GM18870 (cell line): Measurements from ENCODE around the gene CABLES1.
"Not testable (repeated sequence)": the region's sequence is repeated elsewhere in the genome, so short reads cannot be mapped to it uniquely, and the experiment has no call there.

Experiments used
- ATAC-seq: cut with Tn5 transposase; IDR thresholded peaks from one replicate; pipeline ENCODE4 v1.9.1; 2021; ENCODE audit warnings: moderate library complexity; ENCODE audit not compliant: unreplicated experiment

CABLES1 gene

DNA sequence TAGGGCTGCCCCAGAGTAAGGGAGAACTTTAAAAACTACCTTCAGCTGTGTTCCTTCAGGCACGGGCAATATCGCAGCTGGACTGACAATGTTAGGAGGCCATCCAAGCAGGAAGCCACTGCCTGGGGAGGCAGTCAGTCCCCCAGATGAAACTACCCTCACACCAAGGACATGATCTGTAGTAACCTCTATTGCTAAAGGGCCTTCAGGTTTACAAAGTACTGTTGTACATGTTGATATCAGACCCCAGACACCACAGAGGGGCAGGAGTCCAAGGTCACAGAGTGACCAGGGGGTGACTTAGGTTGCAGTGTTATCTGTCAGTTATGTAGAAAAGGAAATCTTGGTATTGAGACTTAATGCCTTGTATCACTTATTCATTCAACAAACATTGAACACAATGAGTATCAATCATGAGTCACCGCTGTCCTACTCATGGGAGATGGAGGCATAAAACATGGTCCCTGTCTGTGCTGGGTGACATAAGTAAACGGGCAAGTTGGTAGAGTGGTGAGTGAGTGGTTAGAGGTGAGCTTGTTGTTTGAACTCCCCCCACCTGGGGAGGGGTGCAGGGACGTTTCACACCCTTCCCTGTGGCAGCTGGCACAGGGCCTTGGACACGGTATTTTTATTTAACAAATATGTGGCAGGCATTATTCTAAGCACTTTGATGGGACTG is 7.1 kb downstream of the CABLES1 start:
- ATAC-seq: no peak

GRCh38 chr18:23143016-23143814 is 7.9 kb downstream of the CABLES1 start:
- no peak for ATAC-seq

GRCh38 chr18:23143815-23144261 is 8.6 kb downstream of the CABLES1 start:
- no peak for ATAC-seq

DNA sequence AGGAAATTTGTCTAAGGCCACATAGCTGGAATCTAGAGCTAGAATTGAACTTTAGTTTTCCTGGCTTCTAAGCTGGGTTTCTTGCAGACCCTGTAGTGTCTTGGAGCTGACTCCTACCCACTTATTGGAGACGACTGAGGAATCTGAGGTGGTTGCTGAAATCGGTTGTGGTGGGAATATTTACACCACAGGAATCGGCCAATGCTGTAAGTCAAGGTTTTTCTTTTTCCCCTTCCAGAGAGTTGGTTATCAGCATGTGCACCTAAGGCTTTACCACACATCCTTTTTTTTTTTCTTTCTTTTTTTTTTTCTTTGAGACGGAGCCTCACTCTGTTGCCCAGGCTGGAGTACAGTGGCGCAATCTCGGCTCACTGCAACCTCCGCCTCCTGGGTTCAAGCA is 9.4 kb downstream of the CABLES1 start:
- ATAC-seq: no peak

GRCh38 chr18:23145621-23146020 is 10.3 kb downstream of the CABLES1 start:
- ATAC-seq: no peak

DNA sequence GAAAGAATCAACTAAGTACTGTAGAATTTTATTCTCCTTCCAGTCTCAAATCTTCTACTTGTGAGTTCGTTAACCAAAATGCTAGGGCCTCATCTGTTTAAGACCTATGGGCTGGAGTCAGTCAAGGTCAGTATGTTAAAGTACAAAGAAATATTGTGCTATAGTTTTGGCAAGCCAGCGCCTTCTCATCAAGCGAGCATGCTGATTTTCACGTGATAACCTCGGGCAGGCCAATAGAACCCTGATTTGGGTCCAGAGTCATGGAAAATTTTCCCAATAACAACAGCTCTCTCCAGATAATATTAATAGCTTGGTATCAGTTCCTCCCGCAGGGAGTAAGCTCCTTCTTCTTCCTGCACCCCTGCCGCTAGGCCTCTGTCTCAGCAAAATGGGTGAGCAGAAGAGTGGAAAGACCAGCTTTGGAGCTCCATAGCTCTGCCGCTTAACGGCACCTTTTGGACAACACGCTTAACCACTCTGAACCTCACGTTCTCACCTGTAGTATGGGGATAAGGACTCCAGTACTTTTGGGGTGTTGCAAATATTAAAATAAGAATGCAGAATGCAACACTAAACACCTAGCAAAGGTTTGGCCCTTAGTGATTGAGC is 11.7 kb downstream of the CABLES1 start:
- no peak for ATAC-seq

GRCh38 chr18:23148382-23148781 is 13.1 kb downstream of the CABLES1 start:
- no peak for ATAC-seq

DNA sequence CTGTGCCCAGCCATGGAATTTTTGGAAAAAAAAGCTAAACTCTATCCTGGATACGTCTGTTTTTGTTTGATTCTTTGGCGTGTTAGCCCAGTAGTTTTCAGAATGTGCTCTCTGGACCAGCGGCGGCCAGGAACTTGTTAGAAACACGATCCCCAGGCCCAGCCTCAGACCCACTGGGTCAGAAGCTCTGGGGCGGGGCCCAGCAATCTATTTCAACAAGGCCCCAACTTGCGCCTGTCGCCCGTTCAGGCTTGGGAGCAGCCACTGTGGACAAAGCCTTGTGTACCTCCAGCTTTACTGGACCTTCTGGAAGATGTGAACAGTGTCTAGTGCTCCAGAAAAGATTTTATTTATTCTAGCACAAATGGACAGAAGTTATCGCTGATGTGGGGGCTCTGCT is 14.3 kb downstream of the CABLES1 start:
- no peak for ATAC-seq

GRCh38 chr18:23151414-23152099 is 16.3 kb downstream of the CABLES1 start:
- no peak for ATAC-seq

DNA sequence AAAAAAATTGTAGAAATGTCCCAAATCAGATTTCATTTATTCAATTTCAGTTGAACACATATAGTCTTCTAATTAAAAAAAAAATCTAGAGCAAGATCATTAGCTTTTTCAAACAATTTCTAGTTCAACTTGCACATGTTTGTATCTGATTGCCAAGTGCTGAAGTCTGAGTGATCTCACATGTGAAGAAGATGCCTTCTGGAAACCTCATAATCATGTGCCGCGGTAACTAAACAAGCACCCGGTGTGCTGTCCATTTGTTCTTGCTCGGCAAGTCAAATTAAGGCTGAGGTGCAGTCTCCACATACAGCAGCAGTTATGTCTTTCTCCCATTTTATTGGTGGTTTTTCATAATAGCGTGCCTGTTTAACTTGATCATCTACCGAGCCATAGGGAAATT is 18.7 kb downstream of the CABLES1 start:
- no peak for ATAC-seq

- ATAC-seq: no peak
These were observed 19.7 kb downstream of the CABLES1 start for GRCh38 chr18:23154823-23155500.

GRCh38 chr18:23155537-23155936 is 20.3 kb downstream of the CABLES1 start:
- ATAC-seq: no peak

GRCh38 chr18:23156134-23156533 is 20.8 kb downstream of the CABLES1 start:
- ATAC-seq: no peak

DNA sequence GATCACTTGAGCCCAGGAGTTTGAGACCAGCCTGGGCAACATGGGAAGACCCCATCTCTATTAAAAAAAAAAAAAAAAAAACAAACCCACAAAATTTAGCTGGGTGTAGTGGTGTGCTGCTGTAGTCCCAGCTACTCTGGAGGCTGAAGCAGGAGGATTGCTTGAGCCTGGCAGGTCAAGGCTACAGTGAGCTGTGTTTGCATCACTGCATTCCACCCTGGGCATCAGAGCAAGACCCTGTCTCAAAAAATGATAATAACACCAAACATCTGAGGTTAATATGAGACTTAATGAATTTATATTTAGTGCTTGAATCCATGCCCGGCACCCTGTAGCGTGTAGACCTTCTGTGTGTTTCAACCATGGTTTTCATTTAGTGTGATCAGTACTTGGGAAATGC is 22.8 kb downstream of the CABLES1 start:
- ATAC-seq: no peak

DNA sequence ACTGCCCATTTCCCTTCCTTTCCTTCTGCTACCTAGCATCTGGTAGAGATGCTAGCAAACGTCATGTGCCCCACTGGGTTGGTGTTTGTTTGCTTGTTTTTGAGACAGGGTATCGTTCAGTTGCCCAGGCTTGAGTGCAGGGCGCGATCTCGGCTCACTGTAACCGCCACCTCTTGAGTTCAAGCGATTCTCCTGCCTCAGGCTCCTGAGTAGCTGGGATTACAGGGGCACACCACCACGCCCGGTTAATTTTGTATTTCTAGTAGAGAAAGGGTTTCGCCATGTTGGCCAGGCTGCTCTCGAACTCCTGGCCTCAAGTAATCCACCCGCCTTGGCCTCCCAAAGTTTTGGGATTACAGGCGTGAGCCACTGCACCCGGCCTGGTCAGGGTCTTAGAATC is 23.6 kb downstream of the CABLES1 start:
- ATAC-seq: not testable (repeated sequence)

DNA sequence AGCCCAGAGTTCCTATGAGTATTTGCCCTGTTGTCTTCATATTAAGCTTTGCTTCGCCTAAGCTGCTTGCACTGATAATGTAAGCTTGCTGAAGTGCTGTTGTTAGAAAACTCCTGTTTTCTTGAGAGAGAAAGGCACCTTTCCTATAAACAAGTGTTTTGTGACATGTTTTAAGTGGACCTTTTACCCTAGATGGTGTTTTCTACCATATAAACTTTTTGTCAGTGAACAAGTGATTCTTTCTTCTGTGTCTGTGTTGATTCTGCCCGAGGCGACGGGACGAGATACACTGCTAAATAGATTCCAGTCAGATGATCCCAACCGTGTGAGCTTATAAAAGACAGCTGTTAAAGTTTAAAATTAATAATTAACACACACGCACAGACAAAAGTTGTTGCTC is 24.1 kb downstream of the CABLES1 start:
- ATAC-seq: no peak

- ATAC-seq: no peak
These were observed 27.2 kb downstream of the CABLES1 start for GRCh38 chr18:23162473-23162872.

GRCh38 chr18:23163786-23164533 is 28.7 kb downstream of the CABLES1 start:
- no peak for ATAC-seq

GRCh38 chr18:23165271-23166068 is 30.2 kb downstream of the CABLES1 start:
- no peak for ATAC-seq
